ENCODE data around the gene SCN1B. TPM values are rescaled to one million over a fixed set of nuclear protein-coding genes. Genes with fewer than 3 reads are reported as not detected.

The SCN1B gene
- total and polyA plus RNA-seq, 2 of the 13 experiments (the other 11 are each of a cell fraction or from before 2014, with no cell fraction given) = 2.7 to 20.1 TPM

DNA sequence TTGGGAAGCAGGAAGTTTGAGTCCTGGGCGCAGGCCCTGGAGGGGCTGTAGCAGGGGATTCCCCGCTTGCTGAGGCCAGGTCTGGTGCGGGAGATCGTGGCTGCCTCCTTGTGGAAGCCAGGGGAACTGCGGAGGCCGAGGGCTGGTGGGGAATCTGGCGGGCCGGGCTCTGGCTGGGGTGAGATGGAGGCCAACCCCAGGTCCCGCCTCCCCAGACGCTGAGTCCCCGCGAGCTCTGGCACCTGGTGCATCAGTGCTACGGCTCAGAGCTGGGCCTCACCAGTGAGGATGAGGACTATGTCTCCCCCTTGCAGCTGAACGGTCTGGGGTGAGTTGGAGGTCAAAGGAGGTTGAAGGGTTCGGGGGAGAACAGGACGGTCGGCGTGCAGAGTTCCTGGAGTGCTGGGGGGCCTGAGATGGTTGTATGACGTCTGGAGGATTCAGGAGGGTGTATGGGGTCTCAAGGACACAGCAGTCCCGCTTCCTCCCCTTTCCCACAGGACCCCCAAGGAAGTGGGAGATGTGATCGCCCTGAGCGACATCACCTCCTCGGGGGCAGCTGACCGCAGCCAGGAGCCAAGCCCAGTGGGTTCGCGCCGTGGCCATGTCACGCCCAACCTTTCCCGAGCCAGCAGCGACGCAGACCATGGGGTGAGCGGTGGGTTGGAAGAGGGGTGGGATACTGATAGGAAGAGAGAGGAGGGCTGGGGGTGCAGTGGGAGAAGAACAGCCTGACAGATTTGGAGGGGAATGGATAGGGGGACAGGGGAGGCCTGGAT lies 17.0 kb upstream of the SCN1B start (continued):
- TF ChIP-seq ZBTB7A (CRISPR knock-in tag; IDR thresholded peaks at IDR 0.05) = peak; percentile 32; the same call in 1 of the 2 replicates
- TF ChIP-seq KDM5B (CRISPR knock-in tag; IDR thresholded peaks at IDR 0.05; ENCODE audit: borderline replicate concordance) = 0 out of 2 replicates have a peak, but pooled peaks have one; percentile 26
- no peak for TF ChIP-seq MXD3 (CRISPR knock-in tag; IDR thresholded peaks at IDR 0.05)
- TF ChIP-seq, protein P1, sequence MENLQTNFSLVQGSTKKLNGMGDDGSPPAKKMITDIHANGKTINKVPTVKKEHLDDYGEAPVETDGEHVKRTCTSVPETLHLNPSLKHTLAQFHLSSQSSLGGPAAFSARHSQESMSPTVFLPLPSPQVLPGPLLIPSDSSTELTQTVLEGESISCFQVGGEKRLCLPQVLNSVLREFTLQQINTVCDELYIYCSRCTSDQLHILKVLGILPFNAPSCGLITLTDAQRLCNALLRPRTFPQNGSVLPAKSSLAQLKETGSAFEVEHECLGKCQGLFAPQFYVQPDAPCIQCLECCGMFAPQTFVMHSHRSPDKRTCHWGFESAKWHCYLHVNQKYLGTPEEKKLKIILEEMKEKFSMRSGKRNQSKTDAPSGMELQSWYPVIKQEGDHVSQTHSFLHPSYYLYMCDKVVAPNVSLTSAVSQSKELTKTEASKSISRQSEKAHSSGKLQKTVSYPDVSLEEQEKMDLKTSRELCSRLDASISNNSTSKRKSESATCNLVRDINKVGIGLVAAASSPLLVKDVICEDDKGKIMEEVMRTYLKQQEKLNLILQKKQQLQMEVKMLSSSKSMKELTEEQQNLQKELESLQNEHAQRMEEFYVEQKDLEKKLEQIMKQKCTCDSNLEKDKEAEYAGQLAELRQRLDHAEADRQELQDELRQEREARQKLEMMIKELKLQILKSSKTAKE (CRISPR knock-in tag; IDR thresholded peaks at IDR 0.05; ENCODE audit: borderline replicate concordance) = 0 out of 2 replicates have a peak, but pooled peaks have one; percentile 40
- peak; percentile 75 for TF ChIP-seq ZFP91 (CRISPR knock-in tag; IDR thresholded peaks at IDR 0.05; ENCODE audit: borderline replicate concordance)
- TF ChIP-seq, protein P2, sequence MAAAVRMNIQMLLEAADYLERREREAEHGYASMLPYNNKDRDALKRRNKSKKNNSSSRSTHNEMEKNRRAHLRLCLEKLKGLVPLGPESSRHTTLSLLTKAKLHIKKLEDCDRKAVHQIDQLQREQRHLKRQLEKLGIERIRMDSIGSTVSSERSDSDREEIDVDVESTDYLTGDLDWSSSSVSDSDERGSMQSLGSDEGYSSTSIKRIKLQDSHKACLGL (CRISPR knock-in tag; IDR thresholded peaks at IDR 0.05) = no peak
- TF ChIP-seq, protein P3, sequence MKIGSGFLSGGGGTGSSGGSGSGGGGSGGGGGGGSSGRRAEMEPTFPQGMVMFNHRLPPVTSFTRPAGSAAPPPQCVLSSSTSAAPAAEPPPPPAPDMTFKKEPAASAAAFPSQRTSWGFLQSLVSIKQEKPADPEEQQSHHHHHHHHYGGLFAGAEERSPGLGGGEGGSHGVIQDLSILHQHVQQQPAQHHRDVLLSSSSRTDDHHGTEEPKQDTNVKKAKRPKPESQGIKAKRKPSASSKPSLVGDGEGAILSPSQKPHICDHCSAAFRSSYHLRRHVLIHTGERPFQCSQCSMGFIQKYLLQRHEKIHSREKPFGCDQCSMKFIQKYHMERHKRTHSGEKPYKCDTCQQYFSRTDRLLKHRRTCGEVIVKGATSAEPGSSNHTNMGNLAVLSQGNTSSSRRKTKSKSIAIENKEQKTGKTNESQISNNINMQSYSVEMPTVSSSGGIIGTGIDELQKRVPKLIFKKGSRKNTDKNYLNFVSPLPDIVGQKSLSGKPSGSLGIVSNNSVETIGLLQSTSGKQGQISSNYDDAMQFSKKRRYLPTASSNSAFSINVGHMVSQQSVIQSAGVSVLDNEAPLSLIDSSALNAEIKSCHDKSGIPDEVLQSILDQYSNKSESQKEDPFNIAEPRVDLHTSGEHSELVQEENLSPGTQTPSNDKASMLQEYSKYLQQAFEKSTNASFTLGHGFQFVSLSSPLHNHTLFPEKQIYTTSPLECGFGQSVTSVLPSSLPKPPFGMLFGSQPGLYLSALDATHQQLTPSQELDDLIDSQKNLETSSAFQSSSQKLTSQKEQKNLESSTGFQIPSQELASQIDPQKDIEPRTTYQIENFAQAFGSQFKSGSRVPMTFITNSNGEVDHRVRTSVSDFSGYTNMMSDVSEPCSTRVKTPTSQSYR (CRISPR knock-in tag; IDR thresholded peaks at IDR 0.05; ENCODE audit: borderline replicate concordance) = no peak
- no peak for TF ChIP-seq HMG20A (CRISPR knock-in tag; IDR thresholded peaks at IDR 0.05; ENCODE audit: borderline replicate concordance)
- no peak for TF ChIP-seq PHF20 (CRISPR knock-in tag; IDR thresholded peaks at IDR 0.05)
- TF ChIP-seq ZNF17 (CRISPR knock-in tag; IDR thresholded peaks at IDR 0.05) = no peak
- no peak for TF ChIP-seq SNRNP70 (IDR thresholded peaks at IDR 0.05; ENCODE audit: low read depth, low read length)
- 0 out of 2 replicates have a peak, but pooled peaks have one; percentile 37 for TF ChIP-seq ZNF12 (CRISPR knock-in tag; IDR thresholded peaks at IDR 0.05)
- TF ChIP-seq ZNF530 (CRISPR knock-in tag; IDR thresholded peaks at IDR 0.05; ENCODE audit: low read depth) = no peak
- TF ChIP-seq, protein P4, sequence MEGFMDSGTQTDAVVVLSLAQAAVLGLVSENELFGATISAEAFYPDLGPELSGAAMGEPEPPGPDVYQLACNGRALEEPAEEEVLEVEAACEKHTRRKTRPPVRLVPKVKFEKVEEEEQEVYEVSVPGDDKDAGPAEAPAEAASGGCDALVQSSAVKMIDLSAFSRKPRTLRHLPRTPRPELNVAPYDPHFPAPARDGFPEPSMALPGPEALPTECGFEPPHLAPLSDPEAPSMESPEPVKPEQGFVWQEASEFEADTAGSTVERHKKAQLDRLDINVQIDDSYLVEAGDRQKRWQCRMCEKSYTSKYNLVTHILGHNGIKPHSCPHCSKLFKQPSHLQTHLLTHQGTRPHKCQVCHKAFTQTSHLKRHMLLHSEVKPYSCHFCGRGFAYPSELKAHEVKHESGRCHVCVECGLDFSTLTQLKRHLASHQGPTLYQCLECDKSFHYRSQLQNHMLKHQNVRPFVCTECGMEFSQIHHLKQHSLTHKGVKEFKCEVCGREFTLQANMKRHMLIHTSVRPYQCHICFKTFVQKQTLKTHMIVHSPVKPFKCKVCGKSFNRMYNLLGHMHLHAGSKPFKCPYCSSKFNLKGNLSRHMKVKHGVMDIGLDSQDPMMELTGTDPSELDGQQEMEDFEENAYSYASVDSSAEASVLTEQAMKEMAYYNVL (CRISPR knock-in tag; IDR thresholded peaks at IDR 0.05; ENCODE audit: borderline replicate concordance) = peak; percentile 42; the same call in 1 of the 2 replicates
- TF ChIP-seq, protein P5, sequence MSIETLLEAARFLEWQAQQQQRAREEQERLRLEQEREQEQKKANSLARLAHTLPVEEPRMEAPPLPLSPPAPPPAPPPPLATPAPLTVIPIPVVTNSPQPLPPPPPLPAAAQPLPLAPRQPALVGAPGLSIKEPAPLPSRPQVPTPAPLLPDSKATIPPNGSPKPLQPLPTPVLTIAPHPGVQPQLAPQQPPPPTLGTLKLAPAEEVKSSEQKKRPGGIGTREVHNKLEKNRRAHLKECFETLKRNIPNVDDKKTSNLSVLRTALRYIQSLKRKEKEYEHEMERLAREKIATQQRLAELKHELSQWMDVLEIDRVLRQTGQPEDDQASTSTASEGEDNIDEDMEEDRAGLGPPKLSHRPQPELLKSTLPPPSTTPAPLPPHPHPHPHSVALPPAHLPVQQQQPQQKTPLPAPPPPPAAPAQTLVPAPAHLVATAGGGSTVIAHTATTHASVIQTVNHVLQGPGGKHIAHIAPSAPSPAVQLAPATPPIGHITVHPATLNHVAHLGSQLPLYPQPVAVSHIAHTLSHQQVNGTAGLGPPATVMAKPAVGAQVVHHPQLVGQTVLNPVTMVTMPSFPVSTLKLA (IDR thresholded peaks at IDR 0.05) = no peak
- TF ChIP-seq NFE2 (CRISPR knock-in tag; IDR thresholded peaks at IDR 0.05) = no peak
